HG03439 (cell line): ENCODE measurements around the gene KIF1A.
"Not testable (repeated sequence)": the region's sequence is repeated elsewhere in the genome, so short reads cannot be mapped to it uniquely, and the experiment has no call there.

ENCODE experiments used
- ATAC-seq: cut with Tn5 transposase; IDR thresholded peaks from one replicate; pipeline ENCODE4 v1.9.1; 2021; ENCODE audit warnings: mild to moderate bottlenecking, moderate library complexity; ENCODE audit not compliant: unreplicated experiment

Gene KIF1A

DNA sequence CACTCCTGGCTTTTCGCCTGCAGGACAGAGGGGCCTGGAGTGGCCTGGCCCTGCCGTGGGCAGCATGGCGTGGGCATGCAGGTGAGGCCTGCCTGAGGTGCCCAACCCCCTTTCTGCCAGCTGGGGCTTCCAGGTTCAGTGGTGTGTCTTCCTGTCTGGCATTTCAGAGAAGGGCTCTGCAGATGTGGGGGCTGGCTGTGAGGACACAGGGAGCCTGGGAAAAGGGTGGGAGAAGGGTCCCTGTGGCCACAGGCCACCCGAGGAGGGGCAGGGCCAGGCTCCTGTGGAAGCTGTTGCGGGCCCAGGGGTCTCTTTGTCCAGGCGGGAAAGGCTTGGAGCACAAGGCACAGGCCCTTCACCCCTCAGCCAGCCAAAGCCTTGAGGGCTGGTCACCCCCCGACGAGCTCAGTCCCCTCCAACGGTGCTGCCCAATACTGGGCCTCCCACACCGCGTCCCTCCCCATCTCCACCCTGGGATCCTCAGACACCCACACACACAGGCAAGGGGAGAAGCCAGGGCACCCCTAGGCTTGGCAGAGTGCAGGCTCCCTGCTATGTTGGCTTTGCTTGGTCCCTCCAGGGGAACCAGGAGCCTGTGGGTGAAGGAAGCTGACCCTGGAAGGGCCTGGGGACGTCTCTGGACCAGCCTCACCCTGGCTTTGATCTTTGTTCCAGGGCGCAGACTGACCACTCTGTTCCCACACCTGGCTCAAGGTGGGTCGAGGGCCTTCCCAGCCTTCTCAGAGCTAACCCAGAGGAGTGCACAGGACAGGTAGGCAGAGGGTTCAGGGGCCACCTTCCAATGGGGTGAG is 132.1 kb downstream of the KIF1A start:
- no peak for ATAC-seq

DNA sequence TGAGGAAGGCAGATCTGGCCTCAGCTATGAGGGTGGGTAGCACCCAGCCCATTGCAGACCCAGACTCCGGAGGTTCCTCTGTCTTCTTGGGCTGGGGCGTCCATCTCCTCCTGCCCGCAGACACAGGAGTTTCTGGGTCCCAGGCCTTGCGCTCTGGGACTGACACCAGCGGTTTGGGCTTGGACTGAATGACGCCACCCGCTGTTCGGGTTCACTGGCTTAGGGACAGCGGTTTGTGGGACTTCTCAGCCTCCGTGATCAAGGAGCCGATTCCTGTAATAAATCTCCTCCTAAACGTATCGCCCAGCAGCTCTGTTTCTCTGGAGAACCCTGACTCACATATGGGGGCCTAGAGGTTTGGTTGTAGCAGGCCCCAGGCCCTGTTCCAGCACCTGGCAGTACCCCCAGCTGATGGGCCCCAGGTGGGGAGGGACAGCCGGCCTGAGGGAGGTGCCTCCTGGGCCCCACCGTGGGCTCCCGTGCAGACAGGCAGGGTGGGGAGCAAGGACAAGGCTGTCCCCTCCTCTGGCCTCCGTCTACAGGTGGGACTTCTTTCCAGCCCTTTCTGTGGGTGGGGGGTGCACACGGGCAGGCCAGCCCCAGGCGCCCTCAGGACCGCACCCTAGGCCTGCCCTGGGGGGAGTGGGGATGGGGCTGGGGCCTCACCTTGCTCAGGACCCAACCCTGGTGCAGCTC is 132.8 kb downstream of the KIF1A start:
- ATAC-seq, result no peak

DNA sequence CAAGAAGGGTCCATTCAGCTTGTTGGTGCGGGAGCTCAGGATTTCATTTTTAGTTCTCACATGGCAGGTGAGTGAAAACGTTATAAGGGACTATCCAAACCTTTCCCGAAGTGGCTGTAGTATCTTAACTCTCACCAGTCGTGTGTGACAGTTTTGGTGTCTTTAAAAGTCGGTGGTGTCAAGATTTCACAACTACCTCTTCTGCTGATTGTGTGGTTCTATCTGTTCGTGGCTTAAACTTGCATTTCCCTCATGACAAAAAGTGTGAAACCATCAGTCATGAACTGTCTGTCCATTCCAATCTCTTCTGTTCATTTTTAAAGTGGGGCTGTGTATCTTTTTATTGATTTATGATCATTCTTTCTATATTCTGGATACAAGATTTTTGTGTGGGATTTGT is 133.6 kb downstream of the KIF1A start:
- no peak for ATAC-seq

DNA sequence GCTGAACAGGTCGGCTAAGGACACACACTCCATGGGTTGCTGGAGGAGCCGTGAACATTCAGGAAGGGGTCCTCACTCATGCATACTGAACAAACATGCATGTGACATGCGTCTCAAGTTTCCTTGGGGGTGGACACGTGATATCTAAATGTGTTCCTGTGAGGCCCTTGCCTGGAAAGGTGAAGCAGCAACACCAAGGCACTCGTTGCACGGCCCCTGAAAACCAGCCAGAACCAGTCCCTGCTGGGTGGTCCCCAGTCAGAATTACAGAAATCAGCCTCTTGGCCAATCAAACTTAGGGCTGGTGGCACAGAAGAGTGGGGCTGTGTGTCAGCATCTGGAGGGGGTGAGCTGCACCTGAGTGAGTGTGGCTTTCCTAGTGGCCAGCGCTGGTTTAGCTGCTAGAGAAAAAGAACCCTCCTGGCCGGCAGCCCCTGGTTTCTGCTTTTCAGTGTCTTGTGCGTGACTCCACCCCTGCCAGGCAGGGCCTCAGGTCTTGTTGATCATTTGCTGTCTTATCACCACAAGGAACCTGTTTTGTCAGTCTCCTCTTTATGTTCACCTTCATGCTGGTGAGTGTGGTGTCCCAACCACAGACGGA is 134.1 kb downstream of the KIF1A start:
- ATAC-seq, result no peak

DNA sequence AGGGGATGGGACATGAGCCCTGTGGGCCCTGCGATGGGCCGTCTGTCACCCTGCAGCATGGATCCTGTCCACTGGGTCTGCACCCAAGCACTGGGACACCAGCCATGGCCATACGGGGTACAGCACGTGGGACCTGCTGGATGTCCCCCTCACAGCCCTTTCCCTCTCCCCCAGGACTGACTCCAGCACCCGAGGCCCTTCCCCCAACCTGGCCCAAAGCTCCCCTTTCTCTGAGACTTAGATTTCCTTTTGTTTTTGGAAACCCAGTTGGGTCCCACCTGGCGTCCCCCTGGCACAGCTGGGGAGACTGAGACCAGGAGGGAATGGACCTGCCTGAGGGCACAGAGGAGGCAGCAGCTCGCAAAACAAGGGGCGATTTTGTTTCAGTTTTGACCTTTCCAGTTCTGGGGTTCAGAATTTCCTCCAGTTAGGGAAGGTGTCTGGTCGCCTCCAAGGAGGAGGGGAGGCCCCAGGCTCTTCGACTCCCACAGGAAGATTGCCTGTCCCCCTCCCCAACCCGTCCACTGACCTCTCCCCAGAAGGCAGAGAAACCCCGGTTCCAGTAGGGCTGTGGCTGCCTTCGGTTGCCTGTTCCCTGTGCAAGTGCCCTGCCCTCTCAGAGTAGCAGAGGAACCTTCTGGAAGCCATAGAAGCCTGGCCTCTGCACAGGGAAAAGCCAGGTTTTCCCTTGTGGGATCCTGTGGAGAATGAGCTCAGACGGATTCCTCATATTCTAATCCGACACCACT is 135.9 kb downstream of the KIF1A start:
- not testable (repeated sequence) for ATAC-seq

DNA sequence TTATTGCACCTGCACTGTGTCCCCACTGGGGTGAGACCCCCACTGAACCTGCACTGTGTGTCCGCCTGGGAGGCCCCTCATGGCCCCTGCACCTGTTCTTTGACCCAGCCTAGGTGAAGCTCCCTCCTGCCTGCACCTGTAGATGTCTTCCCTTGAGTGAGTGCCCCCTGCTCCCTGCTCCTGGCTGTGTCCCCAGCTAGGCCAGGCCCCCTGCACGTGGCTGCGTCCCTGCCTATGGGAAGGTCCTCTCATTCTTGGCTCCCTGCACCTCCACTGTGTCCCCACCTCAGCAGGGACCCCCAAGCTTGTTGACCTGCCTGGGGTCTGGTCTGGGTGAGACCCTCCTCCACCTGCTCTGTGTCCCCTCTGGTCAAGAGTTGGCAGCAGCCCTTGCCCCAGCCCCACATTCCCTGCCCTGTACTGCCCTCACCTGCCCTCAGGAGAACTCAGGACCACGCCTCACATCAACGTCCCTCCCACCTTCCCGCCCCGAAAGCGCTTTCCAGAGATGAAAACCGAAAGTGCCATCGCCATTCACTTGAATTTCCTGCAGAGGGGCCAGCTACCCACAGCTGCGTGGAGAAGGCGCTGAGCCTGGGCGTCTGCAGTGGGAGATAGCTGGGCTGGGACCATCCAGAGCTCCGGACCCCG is 136.6 kb downstream of the KIF1A start:
- ATAC-seq, result not testable (repeated sequence)

DNA sequence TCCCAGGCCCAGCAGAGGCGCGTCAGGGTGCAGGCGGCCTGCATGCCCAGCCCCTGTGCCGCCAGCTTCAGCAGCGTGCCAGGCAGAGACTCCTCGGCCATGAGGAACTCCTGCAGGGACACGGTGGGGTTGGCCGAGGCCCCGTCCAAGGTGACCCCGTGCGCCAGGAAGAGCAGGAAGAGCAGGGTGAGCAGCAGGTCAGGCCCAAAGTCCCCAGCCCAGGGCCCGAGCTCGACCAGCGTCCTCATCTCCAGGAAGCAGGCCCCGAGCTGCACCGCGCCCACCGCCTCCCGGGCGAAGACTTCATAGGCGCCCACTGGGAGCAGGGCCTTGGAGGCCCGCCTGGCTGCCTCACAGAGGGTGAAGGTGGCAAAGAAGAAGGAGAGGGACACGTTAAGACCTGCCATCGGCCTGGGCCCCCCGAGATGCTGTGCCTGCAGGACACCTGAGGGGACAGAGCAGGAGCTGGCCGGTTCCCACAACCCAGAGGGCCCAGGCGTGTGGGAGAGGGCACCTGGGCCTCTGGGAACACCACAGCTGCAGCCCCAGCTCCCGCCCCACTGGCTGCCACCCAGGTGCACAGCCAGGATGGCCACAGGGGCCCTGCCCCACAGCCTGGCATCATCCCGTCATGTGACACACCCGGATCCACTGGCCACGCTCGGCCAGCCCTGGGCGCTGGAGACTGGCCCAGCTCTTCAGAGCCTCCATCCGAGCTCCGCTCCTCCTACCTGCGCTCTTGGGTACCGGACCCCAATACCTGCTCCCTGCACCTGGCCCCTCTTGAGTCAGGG is 137.4 kb downstream of the KIF1A start, which contains the start of gene AQP12B:
AQP12B (minus strand) TSS at position 455 of the 794 bp plus-strand sequence; CDS start at position 407, 48 bp downstream.
- not testable (repeated sequence) for ATAC-seq

DNA sequence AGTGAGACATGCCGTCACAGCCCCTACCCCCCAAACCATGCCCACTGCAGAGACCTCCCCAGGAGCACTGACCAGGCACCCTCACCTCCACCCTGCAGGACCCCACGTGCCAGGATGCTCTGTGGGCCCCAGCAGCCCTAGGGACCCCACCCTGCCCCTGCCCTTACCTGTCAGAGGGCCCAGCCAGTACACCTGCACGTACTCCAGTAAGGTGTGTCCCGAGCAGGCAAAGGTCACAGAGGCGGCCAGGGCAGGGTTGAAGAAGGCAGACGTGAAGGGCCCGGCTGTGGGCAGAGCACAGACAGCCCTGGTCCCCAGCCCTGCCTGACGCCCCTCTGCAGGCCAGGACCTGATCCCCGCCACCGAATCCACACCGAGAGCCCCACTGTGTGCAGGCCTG is 139.8 kb downstream of the KIF1A start:
- ATAC-seq, result not testable (repeated sequence)

DNA sequence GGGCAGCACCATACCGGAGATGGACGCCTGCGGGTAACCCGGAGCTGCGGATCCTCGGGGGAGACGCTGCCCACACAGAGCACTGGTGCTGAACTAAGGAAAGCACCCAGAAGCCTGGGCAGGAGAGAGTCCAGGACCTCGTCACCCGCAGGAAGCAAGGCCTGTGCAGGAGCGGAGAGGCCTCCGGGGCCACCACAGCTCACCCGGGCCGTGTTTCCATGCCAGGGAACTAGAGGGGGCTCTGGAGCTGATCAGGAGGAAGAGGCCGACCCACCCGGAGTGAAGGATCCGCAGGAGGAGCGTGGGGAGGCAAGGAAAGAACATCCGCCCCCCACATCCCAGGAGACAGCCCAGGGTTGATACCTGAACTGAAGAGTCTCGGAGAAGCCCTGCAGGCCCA is 141.1 kb downstream of the KIF1A start:
- ATAC-seq, result not testable (repeated sequence)

DNA sequence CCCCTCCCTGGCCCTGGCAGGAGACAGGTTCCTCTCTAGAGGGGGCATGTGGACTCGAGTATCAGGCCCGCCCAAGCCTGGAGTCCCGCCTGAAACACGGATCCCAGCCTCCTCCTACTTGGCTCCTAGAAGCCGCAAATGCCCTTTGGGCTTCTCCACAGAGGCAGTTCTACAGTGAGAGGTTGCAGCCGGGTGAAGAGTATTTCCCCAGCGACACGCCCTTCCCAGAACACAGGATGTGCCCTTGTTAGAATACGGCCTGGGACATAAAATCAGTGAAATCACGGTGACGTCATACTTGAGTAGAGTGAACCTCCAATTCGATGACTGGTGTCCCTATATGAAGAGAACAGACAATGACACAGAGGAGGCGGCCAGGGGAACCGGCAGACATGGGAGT is 142.0 kb downstream of the KIF1A start:
- not testable (repeated sequence) for ATAC-seq

DNA sequence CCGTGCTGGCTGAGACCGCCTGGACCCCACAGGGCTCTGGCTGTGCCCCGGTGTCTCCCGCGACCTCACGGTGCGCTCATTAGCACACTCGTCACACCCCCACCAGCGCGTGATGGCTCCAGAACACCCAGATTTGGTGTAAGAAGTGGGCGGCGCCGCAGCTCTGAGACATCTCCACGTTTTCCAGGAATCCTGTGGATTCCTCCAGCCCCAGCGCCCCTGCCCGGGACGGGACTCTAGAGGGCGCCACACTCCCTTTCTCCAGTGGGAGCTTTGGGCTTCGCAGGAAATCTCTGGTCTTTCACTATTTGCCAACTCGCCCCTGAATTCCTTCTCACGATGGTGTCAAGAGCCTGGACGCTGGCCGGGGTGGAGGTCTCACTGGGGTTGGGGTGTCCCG is 144.7 kb downstream of the KIF1A start:
- not testable (repeated sequence) for ATAC-seq

DNA sequence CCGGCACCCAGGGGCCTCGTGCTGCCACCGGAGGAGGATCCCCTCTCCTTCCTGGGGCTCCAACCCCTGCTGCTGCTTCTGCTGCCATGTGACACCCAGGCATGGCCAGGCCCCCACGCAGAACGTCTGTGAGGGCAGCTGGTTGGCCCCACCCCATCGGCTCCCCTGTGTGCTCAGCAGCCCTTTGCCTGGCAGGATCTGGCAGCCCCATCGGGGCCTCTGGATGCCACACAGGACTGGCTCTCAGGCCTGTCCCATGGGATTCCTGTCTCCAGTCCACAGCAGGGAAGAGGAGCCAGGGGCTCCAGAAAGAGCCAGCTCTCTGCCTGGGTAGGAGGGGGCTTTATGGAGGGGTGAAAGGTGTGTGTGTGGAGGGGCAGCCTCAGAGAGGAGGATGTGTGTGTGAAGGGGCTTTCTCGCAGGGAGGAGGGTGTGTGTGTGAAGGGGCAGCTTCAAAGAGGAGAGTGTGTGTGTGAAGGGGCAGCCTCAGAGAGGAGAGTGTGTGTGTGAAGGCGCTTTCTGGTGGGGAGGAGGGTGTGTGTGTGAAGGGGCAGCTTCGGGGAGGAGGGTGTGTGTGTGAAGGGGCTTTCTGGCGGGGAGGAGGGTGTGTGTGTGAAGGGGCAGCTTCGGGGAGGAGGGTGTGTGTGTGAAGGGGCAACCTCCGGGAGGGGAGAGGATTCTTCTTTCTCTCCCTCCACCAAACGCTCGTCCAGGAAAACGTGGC is 145.4 kb downstream of the KIF1A start:
- not testable (repeated sequence) for ATAC-seq

DNA sequence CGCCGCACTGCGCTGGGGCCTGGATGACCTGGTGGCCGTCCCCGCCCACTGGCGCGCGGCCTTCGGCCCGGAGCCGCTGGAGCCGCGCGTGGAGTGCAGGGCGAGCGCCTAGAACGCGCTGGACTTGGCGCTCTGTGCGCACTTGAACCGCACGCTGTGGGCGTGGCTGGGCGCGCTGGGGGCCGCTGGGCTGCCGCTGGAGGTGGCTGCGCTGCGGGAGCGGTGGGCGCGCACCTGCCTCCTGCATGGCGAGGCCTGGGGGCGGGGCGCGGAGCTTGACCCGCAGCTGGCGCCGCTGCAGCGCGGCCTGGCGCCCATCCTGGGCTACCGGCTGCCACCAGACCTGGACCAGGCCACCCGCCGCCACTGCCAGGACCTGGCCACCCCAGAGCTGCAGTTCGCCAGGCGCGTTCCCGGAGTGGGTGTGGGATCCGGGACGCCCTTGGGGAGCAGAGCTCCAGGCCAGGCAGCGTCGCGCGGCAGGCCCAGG is 147.3 kb downstream of the KIF1A start:
- no peak for ATAC-seq

DNA sequence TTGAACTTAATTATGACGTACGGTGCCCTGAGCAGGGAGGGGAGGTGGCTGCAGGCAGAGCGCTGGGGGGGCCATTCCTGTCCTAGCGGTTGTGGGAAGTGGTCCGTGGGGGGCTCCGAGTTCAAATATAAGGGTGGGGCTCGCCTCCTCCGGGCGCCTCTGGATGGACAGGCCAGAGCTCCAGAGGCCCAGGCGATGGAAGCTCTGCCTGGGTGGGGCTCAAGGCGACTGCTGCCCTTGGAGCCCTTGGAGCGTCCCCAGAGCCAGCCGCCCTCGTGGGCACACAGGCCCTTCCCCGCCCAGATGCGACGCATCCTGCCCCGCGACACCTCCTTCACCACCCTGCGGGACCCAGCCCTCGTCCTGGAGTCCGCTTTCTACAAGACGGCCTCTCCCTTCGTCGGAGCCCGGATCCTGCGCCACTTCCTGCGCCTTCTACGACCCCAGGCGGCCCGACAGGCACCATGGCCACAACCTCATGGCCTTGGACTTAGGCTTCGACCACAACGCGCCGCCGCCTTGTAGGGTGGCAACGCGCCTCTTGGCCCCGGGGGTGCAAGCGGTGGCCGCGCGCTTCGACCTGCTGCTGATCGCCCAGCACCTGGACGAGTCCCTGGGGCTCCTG is 147.8 kb downstream of the KIF1A start:
- ATAC-seq, result no peak

DNA sequence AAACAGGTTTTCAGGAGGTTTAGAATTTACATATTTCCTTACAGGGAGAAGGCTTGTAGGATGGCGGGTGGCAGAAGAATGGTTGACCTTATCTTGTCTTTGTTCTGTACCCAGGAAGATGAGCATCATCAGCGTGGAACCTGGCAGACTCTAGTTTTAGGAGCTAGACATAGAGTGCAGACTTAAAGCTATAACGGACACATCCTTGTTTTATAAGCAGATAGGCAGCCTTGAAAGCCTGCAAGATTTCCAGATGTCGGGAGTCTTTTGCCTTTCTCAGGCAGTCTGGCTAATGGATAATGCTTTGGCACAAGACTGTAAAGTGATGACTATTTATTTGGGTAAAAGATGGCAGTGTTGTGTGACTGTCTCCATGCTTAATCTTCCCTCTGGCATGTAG is 149.1 kb downstream of the KIF1A start:
- ATAC-seq, result no peak

DNA sequence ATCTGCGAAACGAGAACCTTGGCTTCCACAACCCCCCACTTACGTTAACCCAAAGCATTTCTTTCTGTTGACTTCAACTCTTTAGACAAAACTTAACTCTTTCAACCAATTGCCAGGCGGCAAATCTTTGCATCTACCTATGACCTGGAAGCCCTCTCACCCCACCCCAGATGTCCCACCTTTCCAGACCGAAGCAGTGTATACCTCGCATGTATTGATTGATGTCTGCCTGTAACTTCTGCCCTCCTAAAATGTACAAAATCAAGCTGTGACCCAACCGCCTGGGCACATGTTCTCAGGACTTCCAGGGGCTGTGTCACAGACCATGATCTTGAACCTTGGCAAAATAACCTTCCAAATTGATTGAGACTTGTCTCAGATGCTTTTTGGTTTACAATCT is 149.6 kb downstream of the KIF1A start:
- ATAC-seq, result no peak

DNA sequence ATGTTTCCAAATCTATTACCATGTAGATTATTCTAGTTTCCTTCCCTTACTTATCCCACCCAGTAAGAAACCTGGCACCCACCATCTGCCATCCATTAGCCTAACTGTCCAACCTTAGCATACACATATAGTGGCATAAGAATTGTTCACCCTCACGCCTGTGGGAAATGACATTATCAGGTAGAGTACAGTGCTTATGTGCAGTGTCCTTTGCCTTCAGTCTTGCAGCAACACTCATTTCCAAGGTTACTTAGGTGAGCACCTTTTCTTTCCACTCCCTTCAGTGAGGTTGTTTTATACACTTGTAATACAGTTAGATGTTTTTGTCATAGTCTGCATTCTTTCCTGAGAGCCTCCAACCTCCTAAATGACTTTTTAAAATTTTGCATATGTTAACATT is 155.4 kb downstream of the KIF1A start:
- no peak for ATAC-seq
